Measurements from ENCODE around the gene ALDH4A1. TPM values are rescaled to one million over a fixed set of nuclear protein-coding genes. Genes with fewer than 3 reads are reported as not detected.

ALDH4A1 gene
- total RNA-seq, 6 donors from 2014 or later: 5.7 to 13.4 (median 11.5) TPM

- Histone ChIP-seq H3K4me1 (peaks cover 73 to 84% (median 79%) of the 10 kb centered on the region in 4 donors), H3K36me3 (no peaks in the 10 kb centered on the region), H3K9me3 (no peaks in the 10 kb centered on the region), H3K27me3 (no peaks in the 10 kb centered on the region), H3K4me3 (no peak overlapping the region), H3K27ac (peak overlapping the region in 3 of 4 donors; percentile 31 to 73 (median 57))
- TF ChIP-seq POLR2A (IDR thresholded peaks at IDR 0.05) (no peak), EP300 (IDR thresholded peaks at IDR 0.05) (no peak), POLR2AphosphoS5 (IDR thresholded peaks at IDR 0.05) (no peak)
- TF ChIP-seq, protein P1, sequence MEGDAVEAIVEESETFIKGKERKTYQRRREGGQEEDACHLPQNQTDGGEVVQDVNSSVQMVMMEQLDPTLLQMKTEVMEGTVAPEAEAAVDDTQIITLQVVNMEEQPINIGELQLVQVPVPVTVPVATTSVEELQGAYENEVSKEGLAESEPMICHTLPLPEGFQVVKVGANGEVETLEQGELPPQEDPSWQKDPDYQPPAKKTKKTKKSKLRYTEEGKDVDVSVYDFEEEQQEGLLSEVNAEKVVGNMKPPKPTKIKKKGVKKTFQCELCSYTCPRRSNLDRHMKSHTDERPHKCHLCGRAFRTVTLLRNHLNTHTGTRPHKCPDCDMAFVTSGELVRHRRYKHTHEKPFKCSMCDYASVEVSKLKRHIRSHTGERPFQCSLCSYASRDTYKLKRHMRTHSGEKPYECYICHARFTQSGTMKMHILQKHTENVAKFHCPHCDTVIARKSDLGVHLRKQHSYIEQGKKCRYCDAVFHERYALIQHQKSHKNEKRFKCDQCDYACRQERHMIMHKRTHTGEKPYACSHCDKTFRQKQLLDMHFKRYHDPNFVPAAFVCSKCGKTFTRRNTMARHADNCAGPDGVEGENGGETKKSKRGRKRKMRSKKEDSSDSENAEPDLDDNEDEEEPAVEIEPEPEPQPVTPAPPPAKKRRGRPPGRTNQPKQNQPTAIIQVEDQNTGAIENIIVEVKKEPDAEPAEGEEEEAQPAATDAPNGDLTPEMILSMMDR (IDR thresholded peaks at IDR 0.05): no peak
- 68 to 82% methylated on average over 15 of the region's 15 CpGs for WGBS, 2 donors
- DNase-seq: no peak
- no peak for ATAC-seq (ENCODE audit: low FRiP score in 2 of 2)
Observed at GRCh38 chr1:18946550-18947381, 44.4 kb upstream of the ALDH4A1 start.

DNA sequence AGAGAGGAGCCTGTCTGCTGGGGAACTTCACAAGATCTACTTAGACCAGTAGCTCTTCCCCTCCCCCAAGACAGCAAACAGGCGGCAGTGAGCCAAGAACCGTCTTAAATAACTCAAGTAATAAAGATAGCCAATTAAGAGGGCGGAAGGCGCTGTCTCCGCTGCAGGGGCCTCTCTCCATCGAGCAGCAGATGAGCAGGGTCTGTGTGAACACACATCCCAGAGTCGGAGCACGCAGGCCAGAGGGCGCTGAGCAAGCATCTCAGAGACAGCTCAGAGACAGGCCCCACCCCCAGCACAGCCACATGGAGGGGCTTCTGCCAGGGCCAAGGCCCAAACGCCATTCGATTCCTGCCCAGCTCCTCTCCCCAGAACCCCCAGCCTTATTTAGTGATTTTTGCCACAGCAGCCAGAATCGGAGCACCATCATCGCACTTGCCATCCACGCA is 43.1 kb upstream of the ALDH4A1 start:
- H3K4me1 ChIP-seq: peaks cover 67 to 81% (median 75%) of the 10 kb centered on the region in 4 donors
- TF ChIP-seq POLR2A (IDR thresholded peaks at IDR 0.05): no peak
- TF ChIP-seq EP300 (IDR thresholded peaks at IDR 0.05): no peak
- TF ChIP-seq POLR2AphosphoS5 (IDR thresholded peaks at IDR 0.05): no peak
- TF ChIP-seq, protein P1 (IDR thresholded peaks at IDR 0.05): no peak
- WGBS, 2 donors: 66 to 84% methylated on average over 5 to 14 of the region's 14 CpGs
- H3K9me3 ChIP-seq: no peaks in the 10 kb centered on the region
- H3K27me3 ChIP-seq: no peaks in the 10 kb centered on the region
- no peak for ATAC-seq (ENCODE audit: low FRiP score in 2 of 2)
- no peak for DNase-seq
- H3K27ac ChIP-seq: peak overlapping the region in 1 of 4 donors; percentile 63
- no peak overlapping the region for H3K4me3 ChIP-seq
- no peaks in the 10 kb centered on the region for H3K36me3 ChIP-seq

GRCh38 chr1:18944810-18945209 is 42.5 kb upstream of the ALDH4A1 start:
- Histone ChIP-seq H3K36me3 (no peaks in the 10 kb centered on the region), H3K27me3 (no peaks in the 10 kb centered on the region), H3K9me3 (no peaks in the 10 kb centered on the region), H3K27ac (peak overlapping the region in 2 of 4 donors; percentile 1 to 63), H3K4me1 (peaks cover 65 to 81% (median 75%) of the 10 kb centered on the region in 4 donors), H3K4me3 (no peak overlapping the region)
- DNase-seq (peak in 1 of 2 donors; percentile 52), ATAC-seq (ENCODE audit: low FRiP score in 2 of 2) (no peak)
- WGBS, 2 donors: 54 to 63% methylated on average over 2 of the region's 2 CpGs
- TF ChIP-seq POLR2AphosphoS5 (IDR thresholded peaks at IDR 0.05) (no peak), EP300 (IDR thresholded peaks at IDR 0.05) (no peak), POLR2A (IDR thresholded peaks at IDR 0.05) (no peak)
- TF ChIP-seq, protein P1 (IDR thresholded peaks at IDR 0.05): no peak

DNA sequence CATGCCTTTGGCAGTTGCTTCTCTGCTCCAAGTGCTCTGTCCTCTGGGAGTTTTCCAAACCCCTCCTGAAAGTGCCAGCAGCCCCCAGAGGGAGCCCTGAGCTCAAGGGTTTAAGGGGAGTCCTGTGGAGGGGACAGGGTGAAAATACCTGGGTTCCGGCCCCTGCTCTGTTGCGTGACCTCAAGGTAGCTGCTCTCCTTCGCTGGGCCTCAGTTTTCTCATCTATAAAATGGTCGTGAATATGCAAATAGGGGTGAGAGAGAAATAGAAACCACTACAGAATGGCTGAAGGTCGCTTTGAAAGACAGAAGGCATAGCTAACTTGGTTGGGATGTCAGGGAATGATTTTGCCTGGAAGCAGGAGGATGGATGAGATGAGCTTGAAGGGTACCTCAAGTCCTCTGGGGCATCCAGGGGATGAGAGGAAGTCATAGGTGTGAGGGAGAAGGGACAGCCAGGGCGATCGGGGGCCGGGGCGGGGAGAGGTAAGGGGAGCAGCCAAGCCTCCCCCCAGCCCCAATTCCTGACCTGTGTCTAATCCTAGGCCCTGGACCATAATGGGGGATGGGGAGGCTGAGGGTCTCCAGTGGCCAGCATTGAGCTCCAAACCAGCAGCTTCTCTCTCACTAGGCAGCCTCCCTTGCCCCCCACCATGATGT is 41.7 kb upstream of the ALDH4A1 start:
- no peaks in the 10 kb centered on the region for H3K36me3 ChIP-seq
- ATAC-seq (ENCODE audit: low FRiP score in 2 of 2) (no peak), DNase-seq (no peak)
- no peaks in the 10 kb centered on the region for H3K27me3 ChIP-seq
- peaks cover 60 to 80% (median 75%) of the 10 kb centered on the region in 4 donors for H3K4me1 ChIP-seq
- H3K4me3 ChIP-seq: no peak overlapping the region
- H3K9me3 ChIP-seq: no peaks in the 10 kb centered on the region
- H3K27ac ChIP-seq: peak overlapping the region in 2 of 4 donors; percentile 12 to 63
- TF ChIP-seq EP300 (IDR thresholded peaks at IDR 0.05) (no peak), POLR2A (IDR thresholded peaks at IDR 0.05) (no peak), POLR2AphosphoS5 (IDR thresholded peaks at IDR 0.05) (no peak)
- TF ChIP-seq, protein P1 (IDR thresholded peaks at IDR 0.05): no peak
- 94% methylated on average over 9 of the region's 9 CpGs for WGBS, 2 donors
